RCC 7860 (cell line): Measurements from ENCODE around the gene SLC25A25.

ENCODE experiments used
- DNase-seq: peaks from one replicate; pipeline ENCODE4 v3.0.0-alpha.2; 2015; ENCODE audit warnings: low spot score
- FAIRE-seq: peaks from 2 replicates; lab custom pipeline; 2012; peaks lifted over from hg19 to GRCh38; lab: Jason Lieb, UNC

The SLC25A25 gene

GRCh38 chr9:128155736-128156500, 87.9 kb downstream of the SLC25A25 start:
- no peak for DNase-seq
- no peak for FAIRE-seq
